A673 (cell line): ENCODE measurements around the gene HMX1.

ENCODE experiments used
- EZH2 ChIP-seq: fragments of 200-600 bp; sonication (generic); IDR thresholded peaks from 2 replicates; pipeline ENCODE4 v1.6.1; 2017; ENCODE audit warnings: borderline replicate concordance, low read depth, mild to moderate bottlenecking, mixed read lengths, antibody characterized with exemption, low read length; ENCODE audit not compliant: poor library complexity, severe bottlenecking
- TF ChIP-seq, protein P1 (sequence below): fragments of 300-800, 200-600 bp; sonication (generic); conservative IDR thresholded peaks from 2 replicates; pipeline ENCODE4 v1.5.1; 2017; ENCODE audit warnings: low read depth, mild to moderate bottlenecking, antibody characterized with exemption, low read length, moderate library complexity, mixed read lengths

GRCh38 chr4:8880851-8881250 is 9.2 kb upstream of the HMX1 start:
- TF ChIP-seq, protein P1, sequence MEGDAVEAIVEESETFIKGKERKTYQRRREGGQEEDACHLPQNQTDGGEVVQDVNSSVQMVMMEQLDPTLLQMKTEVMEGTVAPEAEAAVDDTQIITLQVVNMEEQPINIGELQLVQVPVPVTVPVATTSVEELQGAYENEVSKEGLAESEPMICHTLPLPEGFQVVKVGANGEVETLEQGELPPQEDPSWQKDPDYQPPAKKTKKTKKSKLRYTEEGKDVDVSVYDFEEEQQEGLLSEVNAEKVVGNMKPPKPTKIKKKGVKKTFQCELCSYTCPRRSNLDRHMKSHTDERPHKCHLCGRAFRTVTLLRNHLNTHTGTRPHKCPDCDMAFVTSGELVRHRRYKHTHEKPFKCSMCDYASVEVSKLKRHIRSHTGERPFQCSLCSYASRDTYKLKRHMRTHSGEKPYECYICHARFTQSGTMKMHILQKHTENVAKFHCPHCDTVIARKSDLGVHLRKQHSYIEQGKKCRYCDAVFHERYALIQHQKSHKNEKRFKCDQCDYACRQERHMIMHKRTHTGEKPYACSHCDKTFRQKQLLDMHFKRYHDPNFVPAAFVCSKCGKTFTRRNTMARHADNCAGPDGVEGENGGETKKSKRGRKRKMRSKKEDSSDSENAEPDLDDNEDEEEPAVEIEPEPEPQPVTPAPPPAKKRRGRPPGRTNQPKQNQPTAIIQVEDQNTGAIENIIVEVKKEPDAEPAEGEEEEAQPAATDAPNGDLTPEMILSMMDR = no peak
- TF ChIP-seq EZH2 = no peak
